Medulla oblongata (tissue), 1 donor: Measurements from ENCODE around the gene PLXNA4.
A peak's percentile ranks its signal among the peaks of the same experiment; 100 is the strongest.

ENCODE experiments used
- DNase-seq: peaks from one replicate; pipeline ENCODE4 v3.0.0-alpha.2; 2015; ENCODE audit errors: extremely low spot score

Gene PLXNA4

DNA sequence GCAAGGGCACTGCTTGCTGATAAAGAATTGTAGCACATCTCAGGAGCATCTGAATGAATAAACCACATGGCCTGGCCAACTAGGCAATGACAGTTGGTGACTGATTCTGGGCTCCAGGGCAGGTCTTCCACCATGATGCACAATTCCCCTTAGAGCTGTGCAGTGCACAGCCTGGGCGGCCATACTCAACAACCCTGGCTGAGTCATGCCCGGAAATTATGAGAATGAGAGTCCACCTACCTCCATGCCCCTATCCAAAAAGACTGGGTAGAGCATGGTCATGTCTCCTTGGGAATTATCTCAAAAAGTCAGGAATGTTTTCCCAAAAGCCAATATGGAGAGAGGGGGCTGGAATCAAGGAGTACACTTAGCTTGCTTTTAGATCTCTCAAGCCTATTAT is 425.6 kb downstream of the PLXNA4 start:
- no peak for DNase-seq

- DNase-seq, result no peak
These were observed 426.6 kb downstream of the PLXNA4 start for GRCh38 chr7:132149436-132150304.

DNA sequence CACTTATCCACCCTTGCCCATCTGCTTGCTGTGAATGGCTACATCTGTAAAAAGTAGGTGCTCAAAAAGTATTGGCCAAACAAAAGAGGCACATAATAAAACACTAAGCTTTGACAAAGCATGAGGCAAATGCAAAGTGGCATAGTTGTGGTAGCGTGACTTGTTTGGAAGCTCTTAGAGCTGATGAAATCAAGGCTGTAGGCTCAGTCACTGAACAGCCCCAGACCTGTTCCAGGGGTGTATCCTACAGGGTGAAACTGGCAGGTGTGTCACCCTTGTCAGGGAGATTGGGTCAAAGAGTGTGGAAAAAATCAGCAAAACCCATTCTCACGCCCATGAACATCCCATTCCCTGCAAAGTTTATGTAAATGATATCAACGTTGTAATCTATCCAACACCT is 427.4 kb downstream of the PLXNA4 start:
- no peak for DNase-seq

DNA sequence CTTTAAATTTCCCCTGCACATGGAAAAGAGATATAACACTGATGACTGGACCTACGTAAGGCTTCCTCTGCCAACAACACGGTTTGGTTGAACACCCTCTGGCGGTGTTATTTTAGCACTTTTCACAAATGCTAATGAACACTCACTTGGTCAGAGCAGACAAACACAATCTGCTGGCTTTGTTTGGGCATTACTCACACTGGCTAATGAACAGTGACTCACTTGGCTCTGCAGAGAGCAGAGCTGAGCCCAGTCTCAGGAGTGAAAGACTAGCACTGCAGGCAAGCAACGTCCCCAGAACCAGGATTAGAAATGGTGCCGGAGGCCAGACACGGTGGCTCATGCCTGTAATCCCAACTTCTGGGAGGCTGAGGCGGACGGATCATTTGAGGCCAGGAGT is 430.8 kb downstream of the PLXNA4 start:
- peak; percentile 74 for DNase-seq

DNA sequence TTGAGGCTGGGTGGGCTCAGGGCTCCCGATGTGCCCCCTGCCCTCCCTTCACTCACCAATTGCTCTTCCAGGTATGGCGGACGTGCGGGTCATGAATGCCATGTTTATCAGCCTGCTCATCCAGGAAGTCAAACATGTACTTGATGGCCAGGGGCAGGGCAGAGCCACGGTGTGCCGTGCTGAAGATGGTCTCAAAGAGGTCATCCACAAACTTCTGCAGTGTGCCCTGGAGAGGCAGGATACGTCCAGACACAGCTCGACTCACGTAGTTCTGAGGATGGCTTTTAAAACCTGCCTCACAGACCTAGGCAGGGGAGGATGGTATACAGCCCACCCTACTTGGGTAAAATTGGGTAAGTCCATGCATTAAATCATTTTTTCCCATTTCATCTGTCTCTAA is 431.2 kb downstream of the PLXNA4 start:
- DNase-seq, result no peak

DNA sequence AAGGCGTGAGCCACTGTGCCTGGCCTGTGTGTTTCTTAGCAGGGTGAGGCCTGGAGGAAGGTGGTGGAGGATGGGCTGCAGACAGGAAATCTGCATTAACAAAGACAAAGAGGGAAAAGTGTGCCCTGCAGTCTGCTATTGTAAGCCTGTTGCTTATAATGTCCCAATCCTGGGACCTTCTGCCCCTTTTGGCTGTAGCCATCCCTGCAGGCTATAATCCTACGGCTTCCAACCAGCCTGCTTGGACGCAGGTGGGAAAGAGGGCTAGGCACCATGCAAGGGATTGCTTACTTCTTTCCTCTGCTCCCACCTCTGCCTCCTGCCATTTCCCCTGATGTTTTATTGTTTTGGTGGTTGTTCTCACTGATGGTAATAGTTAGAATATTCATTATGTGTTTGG is 434.3 kb downstream of the PLXNA4 start:
- DNase-seq, result no peak

DNA sequence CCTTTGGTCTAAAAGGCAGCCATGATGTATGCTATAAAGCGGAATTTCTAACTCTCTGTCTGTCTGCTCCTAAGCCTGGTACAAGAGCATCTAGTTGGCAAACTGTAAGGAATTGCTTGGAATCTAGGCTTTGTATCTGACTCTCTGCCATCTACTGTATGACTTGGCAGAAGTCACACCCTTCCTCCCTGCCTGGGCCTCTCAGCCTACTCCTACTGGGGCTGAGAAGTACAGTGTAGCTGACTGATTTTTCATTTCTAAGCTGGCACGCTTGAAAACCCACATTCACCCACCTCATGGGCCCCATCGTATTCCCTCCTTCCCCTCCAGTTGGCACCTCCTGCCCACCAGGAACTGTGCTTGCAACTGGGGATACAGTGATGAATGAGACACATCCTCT is 435.2 kb downstream of the PLXNA4 start:
- no peak for DNase-seq

- no peak for DNase-seq
These were observed 435.9 kb downstream of the PLXNA4 start for GRCh38 chr7:132140341-132140740.

DNA sequence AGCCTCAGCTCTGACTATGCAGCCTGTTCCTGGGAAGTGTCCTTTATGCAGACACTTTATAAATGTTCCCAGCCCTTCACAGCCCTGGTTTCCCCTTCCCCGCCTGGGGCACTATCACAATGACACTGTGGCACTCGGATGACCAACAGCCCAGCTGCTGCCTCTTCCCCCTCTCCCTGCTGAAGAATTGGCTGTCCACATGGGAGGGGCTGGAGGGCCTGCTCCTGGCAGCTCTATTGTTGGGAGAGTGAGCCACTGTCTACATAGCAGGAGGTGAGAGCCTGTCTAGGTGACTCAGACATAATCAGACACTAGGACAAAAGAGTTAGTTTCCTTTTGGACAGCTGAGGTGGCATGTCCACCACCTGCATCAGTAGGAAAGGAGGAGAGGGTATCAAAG is 437.5 kb downstream of the PLXNA4 start:
- no peak for DNase-seq

DNA sequence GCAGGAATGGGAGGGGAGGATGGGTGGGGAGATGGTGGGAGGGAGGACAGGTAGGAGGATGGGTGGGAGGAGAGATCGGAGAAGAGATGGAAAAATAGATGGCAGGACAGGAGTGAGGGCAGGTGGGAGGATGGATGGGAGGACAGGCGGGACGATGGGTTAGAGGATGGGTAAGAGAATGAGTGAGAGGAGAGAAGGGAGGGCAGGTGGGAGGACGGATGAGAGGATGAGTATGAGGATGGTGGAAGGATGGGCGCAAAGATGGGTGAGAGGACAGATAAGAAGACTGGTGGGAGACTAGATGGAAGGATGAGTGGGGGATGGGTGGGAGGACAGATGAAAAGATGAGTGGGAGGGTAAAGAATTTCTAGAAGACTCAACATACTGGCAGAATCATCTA is 438.6 kb downstream of the PLXNA4 start:
- no peak for DNase-seq

- DNase-seq, result no peak
These were observed 440.4 kb downstream of the PLXNA4 start for GRCh38 chr7:132135746-132136385.

GRCh38 chr7:132134814-132135445 is 441.3 kb downstream of the PLXNA4 start:
- no peak for DNase-seq

DNA sequence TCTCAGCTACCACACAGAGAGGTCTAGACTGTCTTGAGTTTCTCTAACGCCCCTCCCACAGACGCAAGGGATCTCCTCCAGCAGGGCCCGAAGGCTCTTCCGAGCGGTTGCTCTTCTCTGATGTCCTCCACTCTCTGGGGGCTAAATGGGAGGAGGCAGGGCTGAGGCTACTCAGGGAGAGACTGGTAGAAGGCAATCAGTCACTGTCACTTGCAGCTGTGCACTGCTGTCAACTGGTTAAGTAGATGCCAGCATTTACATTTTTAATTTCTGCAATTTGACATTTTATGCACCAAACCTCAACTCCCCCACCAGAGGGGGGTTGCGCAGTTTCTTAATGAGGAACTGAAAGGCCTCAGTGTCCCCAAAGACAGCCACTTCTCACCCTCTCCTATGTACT is 442.8 kb downstream of the PLXNA4 start:
- no peak for DNase-seq

- no peak for DNase-seq
These were observed 445.1 kb downstream of the PLXNA4 start for GRCh38 chr7:132131196-132131595.

DNA sequence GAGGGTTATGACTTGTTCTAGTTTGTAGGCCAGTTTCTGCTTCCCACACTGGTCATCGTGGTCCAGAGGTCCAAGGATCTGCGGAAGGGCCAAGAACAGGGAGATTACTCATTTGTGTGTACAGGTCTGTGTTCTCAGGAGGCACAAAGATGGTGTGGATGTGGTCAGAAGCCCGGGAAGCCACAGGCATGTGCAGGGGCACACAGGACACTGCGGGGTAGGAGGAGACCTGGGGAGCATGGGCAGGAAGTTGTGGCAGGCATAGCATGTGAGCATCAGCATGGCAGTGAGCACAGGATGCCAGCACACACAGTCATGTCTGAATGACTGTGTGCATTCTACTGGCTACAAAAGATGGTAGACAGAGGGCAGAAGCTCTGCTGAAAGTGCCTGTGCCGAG is 445.8 kb downstream of the PLXNA4 start:
- DNase-seq, result no peak

DNA sequence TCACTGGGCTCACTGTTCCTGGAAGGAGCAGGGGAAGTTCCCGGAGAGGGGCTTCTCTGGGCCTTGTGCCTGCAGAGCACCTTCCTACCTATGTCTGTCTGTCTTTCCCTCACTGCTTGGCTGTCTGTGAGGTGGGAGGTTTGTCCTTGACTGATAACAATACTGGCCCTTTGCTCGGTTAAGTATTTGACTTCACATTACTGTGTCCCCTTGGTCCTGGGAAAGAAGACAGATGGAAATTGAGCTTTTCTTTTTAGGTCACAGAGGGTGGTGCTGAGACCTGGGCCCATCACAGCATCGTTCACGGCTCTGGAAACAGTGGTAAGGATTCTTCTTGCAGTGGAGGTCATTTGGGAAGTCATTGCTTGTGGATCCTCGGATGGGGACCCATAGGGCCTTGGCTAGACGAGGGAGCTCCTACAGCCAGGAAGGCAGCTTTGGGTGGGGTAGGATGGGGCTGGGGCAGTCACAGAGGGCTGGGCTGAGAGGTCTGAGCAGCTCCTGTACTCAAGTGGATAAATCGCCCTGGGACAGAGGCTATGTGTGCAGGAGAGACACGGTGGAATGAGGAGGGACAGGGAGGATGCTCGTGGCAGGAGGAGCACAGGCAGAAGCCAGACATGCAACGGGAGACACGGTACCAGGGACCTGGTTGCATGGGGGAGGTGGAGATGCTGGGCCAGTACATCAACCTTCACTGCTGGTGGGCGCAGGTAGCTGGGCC is 450.2 kb downstream of the PLXNA4 start:
- no peak for DNase-seq

DNA sequence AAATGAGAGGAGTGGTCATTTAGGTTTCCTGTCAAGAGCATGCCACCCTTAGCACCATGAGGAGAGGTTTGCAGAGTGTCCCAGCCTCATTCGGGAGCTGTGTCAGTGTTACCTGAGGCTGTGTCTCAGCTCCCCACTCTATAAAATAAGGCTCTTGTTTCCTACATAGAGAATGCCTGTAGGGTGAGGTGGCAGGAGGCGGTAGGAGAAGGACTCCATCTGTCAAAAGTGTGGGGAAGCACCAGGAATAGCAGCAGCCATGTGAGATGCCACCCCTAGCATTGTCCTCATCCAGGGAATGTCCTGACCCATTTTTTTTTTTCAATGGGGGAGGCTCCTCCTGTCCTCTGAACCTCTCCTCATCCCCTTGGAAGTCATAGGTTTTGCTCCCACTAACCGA is 451.2 kb downstream of the PLXNA4 start:
- DNase-seq, result no peak

DNA sequence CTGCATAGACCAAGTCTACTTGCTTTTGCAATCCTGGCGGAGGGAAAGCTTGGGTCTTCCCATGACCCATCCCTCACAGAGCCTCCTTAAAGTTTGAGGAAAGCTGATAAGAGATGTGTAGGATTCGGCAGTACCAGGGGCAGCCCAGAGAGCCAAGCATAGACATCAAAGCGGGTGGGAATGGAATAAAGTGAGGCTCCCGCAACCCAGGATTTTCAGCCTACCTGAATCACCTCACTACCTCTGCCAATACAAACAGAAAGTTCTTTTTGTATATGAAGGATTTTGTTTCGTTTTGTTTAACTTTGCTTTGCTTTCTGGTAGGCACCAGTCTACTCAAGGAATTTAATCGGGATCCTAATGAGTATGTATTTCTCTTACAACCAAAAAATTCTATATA is 451.7 kb downstream of the PLXNA4 start:
- no peak for DNase-seq

DNA sequence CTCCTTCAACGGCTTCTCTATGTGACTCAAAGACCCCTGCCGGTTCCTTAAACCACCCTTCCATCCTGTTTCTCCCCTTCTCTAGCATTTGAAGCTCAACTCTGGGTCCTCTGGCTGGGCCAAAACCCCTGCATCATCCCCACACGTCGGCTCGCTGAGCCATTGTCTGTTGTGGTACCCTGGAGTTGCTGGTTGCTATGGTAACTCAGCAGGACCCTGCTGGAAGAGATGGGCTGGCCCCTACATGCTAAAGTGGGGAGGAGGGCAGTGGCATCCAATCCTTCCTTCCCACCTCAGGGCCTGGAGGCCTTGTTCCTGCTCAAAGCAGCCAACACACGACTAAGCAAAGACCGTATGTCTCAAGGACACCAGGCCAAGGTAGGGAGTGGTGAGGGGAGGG is 452.5 kb downstream of the PLXNA4 start:
- DNase-seq, result no peak

- no peak for DNase-seq
These were observed 453.4 kb downstream of the PLXNA4 start for GRCh38 chr7:132122901-132123300.

- DNase-seq, result no peak
These were observed 454.3 kb downstream of the PLXNA4 start for GRCh38 chr7:132121987-132122386.

DNA sequence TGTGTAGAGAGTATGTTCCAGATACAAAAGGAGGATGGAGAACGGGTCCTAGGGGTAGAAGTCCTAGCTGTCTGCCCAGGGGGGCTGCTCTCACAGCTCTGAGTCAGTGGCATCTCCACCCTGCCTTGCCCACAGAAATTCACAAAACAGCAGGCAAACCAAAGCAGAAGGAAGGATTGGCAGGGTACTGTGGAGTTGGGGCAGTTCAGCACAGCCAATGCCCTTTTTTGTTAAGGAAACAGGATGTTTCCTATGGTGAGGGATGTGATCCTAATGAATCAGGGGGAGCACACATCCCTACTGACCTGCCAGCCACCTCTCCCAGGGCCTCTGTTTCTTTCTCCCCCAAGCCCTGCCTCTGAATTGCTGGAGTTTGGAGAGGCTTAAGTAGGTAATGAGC is 457.6 kb downstream of the PLXNA4 start:
- no peak for DNase-seq
